H1 (cell line): ENCODE results near the gene C20orf141. TPM values are rescaled to one million over a fixed set of nuclear protein-coding genes. Genes with fewer than 3 reads are reported as not detected.

Source experiments
- HDAC2 ChIP-seq, 2 experiments: fragments of 300-600 bp in 1 of 2; sonication (generic) in 1 of 2; IDR thresholded peaks; 2 replicates each; pipeline ENCODE4 v1.6.1; 2011 to 2012; ENCODE audit warnings: low read depth in 2 of 2, low read length in 2 of 2, mild to moderate bottlenecking in 2 of 2, moderate library complexity in 2 of 2, borderline replicate concordance in 1 of 2, inconsistent platforms in 1 of 2
- KDM5A ChIP-seq: fragments of 200-600 bp; IDR thresholded peaks from 2 replicates; pipeline ENCODE4 v1.7.1; 2012; ENCODE audit warnings: mild to moderate bottlenecking, low read length, inconsistent platforms, mixed read lengths
- polyA plus RNA-seq, 7 experiments: library from polyadenylated mRNA; depleted of rRNA in 3 of 7; stranded (reverse) in 5 of 7; unstranded in 2 of 7; fragments of >200 nt in 5 of 7; fragments of 200-250 nt in 2 of 7; gene quantifications; 1 replicate in 5 of 7; 2 replicates in 1 of 7; 4 replicates in 1 of 7; pipeline versions ENCODE4 v1.2.1 to v1.2.3, GENCODE V29; 2011 to 2013; ENCODE audit warnings: missing spikeins in 2 of 7, mixed read lengths in 2 of 7
- total RNA-seq: library from RNA; stranded (reverse); fragmentation: NEBNext Ultra II Directional; extraction: Animal tissue kit (Norgen Biotek cat#: 25700); gene quantifications from 2 replicates; pipeline ENCODE4 v1.2.1, GENCODE V29; 2021

Gene C20orf141
- total and polyA plus RNA-seq, 2 of the 8 experiments (the other 6 are each of a cell fraction or from before 2014, with no cell fraction given) = not detected

DNA sequence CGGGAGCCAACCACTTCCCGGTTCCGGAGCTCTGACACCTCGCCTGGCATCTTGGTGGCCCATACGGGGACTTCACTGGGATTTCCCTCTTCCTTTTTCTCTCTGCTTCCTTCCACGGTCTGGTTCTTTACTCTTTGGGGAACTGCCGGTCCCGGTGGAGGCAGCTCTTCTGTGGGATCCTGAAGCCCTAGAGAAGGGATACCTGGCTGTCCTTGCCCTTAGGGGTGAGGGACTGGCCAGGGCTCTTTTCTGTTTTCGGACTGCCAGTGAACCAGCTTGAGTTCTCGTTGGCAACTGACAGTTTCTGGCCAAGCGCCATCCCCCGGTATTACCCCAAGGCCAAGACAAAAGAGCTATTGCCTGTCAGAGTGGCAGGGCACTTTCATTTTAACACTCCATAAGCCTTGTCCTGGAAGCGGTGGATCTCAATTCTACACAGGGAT is 13.5 kb upstream of the C20orf141 start (continued):
- TF ChIP-seq HDAC2 (IDR thresholded peaks at IDR 0.05; ENCODE audit: borderline replicate concordance in 1 of 2, low read depth in 2 of 2, low read length in 2 of 2) = no peak
- no peak for TF ChIP-seq KDM5A
